SK-N-SH treated with all-trans-retinoic acid at 6 μM for 48 hours (cell line): ENCODE results near the gene MYO15B.

Experiments used
- ATAC-seq: fragments of 200-7000 bp; cut with Tn5 transposase; 3 replicates; pipeline ENCODE4 v1.9.1; 2020; ENCODE audit warnings: mild to moderate bottlenecking, moderate library complexity
- BACH2 ChIP-seq: fragments of 250-450 bp; sonication (Bioruptor Pico); IDR thresholded peaks from 2 replicates; pipeline ENCODE4 v1.9.0; 2021; ENCODE audit warnings: mild to moderate bottlenecking, borderline replicate concordance
- CREB5 ChIP-seq: fragments of 250-450 bp; sonication (Bioruptor Pico); IDR thresholded peaks from 2 replicates; pipeline ENCODE4 v1.5.1; 2020; ENCODE audit warnings: low read depth, mild to moderate bottlenecking, moderate library complexity
- ESRRG ChIP-seq: fragments of 250-450 bp; sonication (Bioruptor Pico); IDR thresholded peaks from 2 replicates; pipeline ENCODE4 v1.6.1; 2021; ENCODE audit warnings: mild to moderate bottlenecking
- GLIS3 ChIP-seq: fragments of 250-450 bp; sonication (Bioruptor Pico); IDR thresholded peaks from 2 replicates; pipeline ENCODE4 v1.5.0; 2020; ENCODE audit warnings: mild to moderate bottlenecking, moderate library complexity
- ISL1 ChIP-seq: fragments of 250-450 bp; sonication (Bioruptor Pico); IDR thresholded peaks from 2 replicates; pipeline ENCODE4 v2.1.2; 2022; ENCODE audit warnings: mild to moderate bottlenecking, moderate library complexity
- OSR1 ChIP-seq: fragments of 250-450 bp; sonication (Bioruptor Pico); IDR thresholded peaks from 2 replicates; pipeline ENCODE4 v1.8.0; 2022; ENCODE audit warnings: moderate library complexity, mild to moderate bottlenecking, inconsistent platforms
- PATZ1 ChIP-seq: fragments of 250-450 bp; sonication (Bioruptor Pico); IDR thresholded peaks from 2 replicates; pipeline ENCODE4 v1.8.0; 2020; ENCODE audit warnings: mild to moderate bottlenecking, moderate library complexity, borderline replicate concordance
- POU6F1 ChIP-seq: fragments of 250-450 bp; sonication (Bioruptor Pico); IDR thresholded peaks from 2 replicates; pipeline ENCODE4 v1.8.0; 2021; ENCODE audit warnings: low read depth, mild to moderate bottlenecking, moderate library complexity, borderline replicate concordance
- PPARA ChIP-seq: fragments of 250-450 bp; sonication (Bioruptor Pico); IDR thresholded peaks from 2 replicates; pipeline ENCODE4 v1.5.0; 2020; ENCODE audit warnings: mild to moderate bottlenecking, borderline replicate concordance
- RARB ChIP-seq: fragments of 250-450 bp; sonication (Bioruptor Pico); IDR thresholded peaks from 2 replicates; pipeline ENCODE4 v1.8.0; 2021; ENCODE audit warnings: mild to moderate bottlenecking, moderate library complexity
- TCF4 ChIP-seq: fragments of 250-450 bp; sonication (Bioruptor Pico); IDR thresholded peaks from 2 replicates; pipeline ENCODE4 v1.8.0; 2021; ENCODE audit warnings: mild to moderate bottlenecking, moderate library complexity, borderline replicate concordance
- ZFP30 ChIP-seq: fragments of 450-650 bp; formaldehyde crosslinking; IDR thresholded peaks from 2 replicates; pipeline ENCODE4 v1.5.0; 2022; ENCODE audit warnings: mild to moderate bottlenecking, moderate library complexity
- ZNF565 ChIP-seq: fragments of 450-650 bp; formaldehyde crosslinking; conservative IDR thresholded peaks from 2 replicates; pipeline ENCODE4 v1.5.0; 2020; ENCODE audit warnings: low read depth, mild to moderate bottlenecking, moderate library complexity
- ZNF70 ChIP-seq: fragments of 450-650 bp; formaldehyde crosslinking; IDR thresholded peaks from 2 replicates; pipeline ENCODE4 v1.5.0; 2020; ENCODE audit warnings: mild to moderate bottlenecking, moderate library complexity

Gene MYO15B

GRCh38 chr17:75673487-75673886 lies 85.9 kb downstream of the MYO15B start:
- TF ChIP-seq PATZ1 (CRISPR knock-in tag): no peak
- TF ChIP-seq ZFP30: no peak
- TF ChIP-seq POU6F1: no peak
- TF ChIP-seq OSR1 (CRISPR knock-in tag): no peak
- TF ChIP-seq GLIS3: no peak
- TF ChIP-seq ISL1: no peak
- TF ChIP-seq ZNF70: no peak
- TF ChIP-seq PPARA (CRISPR knock-in tag): no peak
- no peak for TF ChIP-seq TCF4 (CRISPR knock-in tag)
- no peak for TF ChIP-seq BACH2 (CRISPR knock-in tag)
- no peak for TF ChIP-seq ZNF565 (CRISPR knock-in tag)
- no peak for TF ChIP-seq ESRRG (CRISPR knock-in tag)
- no peak for TF ChIP-seq RARB (CRISPR knock-in tag)
- TF ChIP-seq CREB5 (CRISPR knock-in tag): no peak
- TF ChIP-seq, all 23 proteins: peak for 0
- no peak for ATAC-seq
